Measurements from ENCODE around the gene FAM174B.

DNA sequence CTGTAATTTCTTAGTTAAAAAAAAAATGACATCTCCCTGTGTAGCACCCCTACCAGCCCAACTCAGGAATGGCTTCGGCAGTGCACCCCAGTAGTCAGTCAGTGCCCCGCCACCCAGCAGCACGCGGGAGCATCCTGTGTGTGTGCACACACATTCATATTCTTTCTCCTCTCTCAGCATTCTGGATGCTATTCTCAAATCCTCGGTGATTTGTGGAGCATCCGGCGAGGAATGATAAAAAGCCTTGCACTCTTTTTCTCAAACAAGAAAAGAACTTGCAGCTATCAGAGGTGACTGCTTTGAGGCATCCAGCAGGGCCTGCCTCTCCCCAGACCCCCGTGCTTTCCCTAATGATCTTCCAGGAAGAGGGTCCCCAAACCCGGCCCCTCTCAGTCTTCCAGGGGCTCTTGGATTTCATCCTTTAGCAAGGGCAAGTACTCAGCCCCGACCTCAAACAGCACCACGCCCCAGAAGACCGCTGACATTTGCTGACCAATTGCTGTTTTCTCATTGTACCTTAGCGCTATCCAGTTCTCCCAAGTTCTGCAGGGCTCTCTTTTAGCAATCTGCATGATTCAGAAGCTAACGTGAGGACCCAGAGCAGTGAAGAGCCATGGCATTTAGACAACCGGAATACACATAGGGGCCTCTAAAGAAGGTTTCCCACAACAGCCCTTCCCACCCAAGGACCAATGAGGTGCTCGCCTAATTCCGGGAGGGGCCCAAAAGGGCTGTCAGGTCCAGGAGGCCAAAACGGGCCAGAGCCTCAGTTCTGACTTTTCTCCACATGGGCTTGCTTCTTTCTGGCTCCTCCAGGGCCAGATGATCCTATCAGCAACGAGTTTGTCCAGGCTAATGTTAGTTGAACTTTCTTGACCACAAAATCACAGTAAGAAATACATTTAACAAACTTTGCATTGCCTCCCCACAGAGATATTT, 72.2 kb downstream of the FAM174B start:
- TF ChIP-seq CTCF (IDR thresholded peaks at IDR 0.05) (no peak), POLR2A (IDR thresholded peaks at IDR 0.05) (no peak), EP300 (IDR thresholded peaks at IDR 0.05) (no peak)

Data from ovary (tissue), 3 donors.